ENCODE data around the gene RESP18. TPM values are rescaled to one million over a fixed set of nuclear protein-coding genes. Genes with fewer than 3 reads are reported as not detected.

RESP18 gene
- total and polyA plus RNA-seq, 4 donors, result not detected

GRCh38 chr2:219285894-219286425 is 46.6 kb downstream of the RESP18 start:
- 84 to 85% methylated on average over 17 of the region's 17 CpGs for WGBS, 2 donors
- peaks cover 5 to 39% (median 21%) of the 10 kb centered on the region in 4 donors for H3K36me3 ChIP-seq (ENCODE audit: control insufficient read depth in 4 of 4, insufficient read depth in 4 of 4, low read length in 4 of 4)

GRCh38 chr2:219285373-219285735 is 47.2 kb downstream of the RESP18 start:
- DNase-seq (no peak), ATAC-seq (ENCODE audit: insufficient read depth, low FRiP score) (no peak)
- peaks cover 0 to 10% (median 0%) of the 10 kb centered on the region in 5 donors for H3K4me1 ChIP-seq (ENCODE audit: control insufficient read depth in 5 of 5, insufficient read depth in 5 of 5, low read length in 5 of 5)
- WGBS, 2 donors, result 95 to 96% methylated on average over 12 of the region's 12 CpGs
- H3K36me3 ChIP-seq (ENCODE audit: control insufficient read depth in 4 of 4, insufficient read depth in 4 of 4, low read length in 4 of 4), result peaks cover 5 to 41% (median 26%) of the 10 kb centered on the region in 4 donors
- no peak overlapping the region for H3K4me3 ChIP-seq
- H3K27ac ChIP-seq (ENCODE audit: low read depth in 1 of 2, low read length in 1 of 2), result no peak overlapping the region
- no peak for TF ChIP-seq CTCF (IDR thresholded peaks at IDR 0.05; ENCODE audit: control extremely low read depth, extremely low read depth)
- H3K9ac ChIP-seq (ENCODE audit: insufficient read depth in 1 of 2, low read length in 2 of 2), result no peak overlapping the region
- H3K27me3 ChIP-seq (ENCODE audit: control insufficient read depth in 3 of 3, insufficient read depth in 3 of 3, low read length in 2 of 3), result no peaks in the 10 kb centered on the region
- no peaks in the 10 kb centered on the region for H3K9me3 ChIP-seq (ENCODE audit: control insufficient read depth in 4 of 4, insufficient read depth in 3 of 4, low read length in 3 of 4)

More at GRCh38 chr2:219285894-219286425, 46.6 kb downstream of the RESP18 start:
- Histone ChIP-seq H3K4me3 (no peak overlapping the region), H3K27me3 (ENCODE audit: control insufficient read depth in 3 of 3, insufficient read depth in 3 of 3, low read length in 2 of 3) (no peaks in the 10 kb centered on the region), H3K9ac (ENCODE audit: insufficient read depth in 1 of 2, low read length in 2 of 2) (no peak overlapping the region), H3K9me3 (ENCODE audit: control insufficient read depth in 4 of 4, insufficient read depth in 3 of 4, low read length in 3 of 4) (no peaks in the 10 kb centered on the region), H3K4me1 (ENCODE audit: control insufficient read depth in 5 of 5, insufficient read depth in 5 of 5, low read length in 5 of 5) (peaks cover 0 to 9% (median 0%) of the 10 kb centered on the region in 5 donors), H3K27ac (ENCODE audit: low read depth in 1 of 2, low read length in 1 of 2) (no peak overlapping the region)
- DNase-seq, result peak; percentile 34 to 50 (median 42)
- ATAC-seq (ENCODE audit: insufficient read depth, low FRiP score), result no peak
- no peak for TF ChIP-seq CTCF (IDR thresholded peaks at IDR 0.05; ENCODE audit: control extremely low read depth, extremely low read depth)

GRCh38 chr2:219284501-219285372 is 47.8 kb downstream of the RESP18 start:
- ATAC-seq (ENCODE audit: insufficient read depth, low FRiP score) (no peak), DNase-seq (no peak)
- peaks cover 5 to 41% (median 26%) of the 10 kb centered on the region in 4 donors for H3K36me3 ChIP-seq (ENCODE audit: control insufficient read depth in 4 of 4, insufficient read depth in 4 of 4, low read length in 4 of 4)
- H3K9ac ChIP-seq (ENCODE audit: insufficient read depth in 1 of 2, low read length in 2 of 2), result no peak overlapping the region
- no peak for TF ChIP-seq CTCF (IDR thresholded peaks at IDR 0.05; ENCODE audit: control extremely low read depth, extremely low read depth)
- no peak overlapping the region for H3K27ac ChIP-seq (ENCODE audit: low read depth in 1 of 2, low read length in 1 of 2)
- H3K4me3 ChIP-seq, result no peak overlapping the region
- 94 to 98% methylated on average over 16 of the region's 16 CpGs for WGBS, 2 donors
- H3K9me3 ChIP-seq (ENCODE audit: control insufficient read depth in 4 of 4, insufficient read depth in 3 of 4, low read length in 3 of 4), result no peaks in the 10 kb centered on the region
- no peaks in the 10 kb centered on the region for H3K27me3 ChIP-seq (ENCODE audit: control insufficient read depth in 3 of 3, insufficient read depth in 3 of 3, low read length in 2 of 3)
- H3K4me1 ChIP-seq (ENCODE audit: control insufficient read depth in 5 of 5, insufficient read depth in 5 of 5, low read length in 5 of 5), result peaks cover 0 to 12% (median 4%) of the 10 kb centered on the region in 5 donors
